Measurements from ENCODE around the gene BRIP1.

DNA sequence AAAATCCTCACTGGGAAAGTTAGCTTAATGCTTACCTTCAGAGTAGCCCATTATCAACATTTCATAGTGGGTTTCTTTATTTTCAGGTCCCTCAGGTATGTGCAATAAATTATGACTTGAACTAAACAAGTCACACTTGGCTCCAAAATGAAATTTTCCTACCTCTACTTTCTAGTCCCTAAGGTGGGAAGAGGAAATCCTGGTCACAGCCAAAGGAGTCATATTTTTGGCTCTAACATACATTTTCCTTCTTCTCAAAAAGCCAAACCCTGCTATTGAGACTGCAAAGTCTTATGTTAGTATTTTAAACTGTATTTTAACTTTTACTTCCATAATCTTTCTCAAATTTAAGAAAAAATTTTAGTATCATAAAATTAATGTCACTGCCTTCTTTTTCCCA lies 128.9 kb downstream of the BRIP1 start:
- TF ChIP-seq JUNB (IDR thresholded peaks at IDR 0.05; ENCODE audit: unreplicated experiment) (no peak), EZH2phosphoT487 (IDR thresholded peaks at IDR 0.05; ENCODE audit: unreplicated experiment) (no peak), POLR2AphosphoS5 (IDR thresholded peaks at IDR 0.05; ENCODE audit: low read depth) (no peak), ZNF114 (CRISPR knock-in tag; IDR thresholded peaks at IDR 0.05) (no peak), EZH2 (IDR thresholded peaks at IDR 0.05; ENCODE audit: low read depth, unreplicated experiment) (no peak), CREB1 (CRISPR knock-in tag; IDR thresholded peaks at IDR 0.05; ENCODE audit: low read depth) (no peak), STAT1 (IDR thresholded peaks at IDR 0.05; ENCODE audit: unreplicated experiment) (no peak)
- TF ChIP-seq, protein P1, sequence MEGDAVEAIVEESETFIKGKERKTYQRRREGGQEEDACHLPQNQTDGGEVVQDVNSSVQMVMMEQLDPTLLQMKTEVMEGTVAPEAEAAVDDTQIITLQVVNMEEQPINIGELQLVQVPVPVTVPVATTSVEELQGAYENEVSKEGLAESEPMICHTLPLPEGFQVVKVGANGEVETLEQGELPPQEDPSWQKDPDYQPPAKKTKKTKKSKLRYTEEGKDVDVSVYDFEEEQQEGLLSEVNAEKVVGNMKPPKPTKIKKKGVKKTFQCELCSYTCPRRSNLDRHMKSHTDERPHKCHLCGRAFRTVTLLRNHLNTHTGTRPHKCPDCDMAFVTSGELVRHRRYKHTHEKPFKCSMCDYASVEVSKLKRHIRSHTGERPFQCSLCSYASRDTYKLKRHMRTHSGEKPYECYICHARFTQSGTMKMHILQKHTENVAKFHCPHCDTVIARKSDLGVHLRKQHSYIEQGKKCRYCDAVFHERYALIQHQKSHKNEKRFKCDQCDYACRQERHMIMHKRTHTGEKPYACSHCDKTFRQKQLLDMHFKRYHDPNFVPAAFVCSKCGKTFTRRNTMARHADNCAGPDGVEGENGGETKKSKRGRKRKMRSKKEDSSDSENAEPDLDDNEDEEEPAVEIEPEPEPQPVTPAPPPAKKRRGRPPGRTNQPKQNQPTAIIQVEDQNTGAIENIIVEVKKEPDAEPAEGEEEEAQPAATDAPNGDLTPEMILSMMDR (conservative IDR thresholded peaks at IDR 0.05; ENCODE audit: low read depth in 2 of 2) = no peak
- TF ChIP-seq, protein P2, sequence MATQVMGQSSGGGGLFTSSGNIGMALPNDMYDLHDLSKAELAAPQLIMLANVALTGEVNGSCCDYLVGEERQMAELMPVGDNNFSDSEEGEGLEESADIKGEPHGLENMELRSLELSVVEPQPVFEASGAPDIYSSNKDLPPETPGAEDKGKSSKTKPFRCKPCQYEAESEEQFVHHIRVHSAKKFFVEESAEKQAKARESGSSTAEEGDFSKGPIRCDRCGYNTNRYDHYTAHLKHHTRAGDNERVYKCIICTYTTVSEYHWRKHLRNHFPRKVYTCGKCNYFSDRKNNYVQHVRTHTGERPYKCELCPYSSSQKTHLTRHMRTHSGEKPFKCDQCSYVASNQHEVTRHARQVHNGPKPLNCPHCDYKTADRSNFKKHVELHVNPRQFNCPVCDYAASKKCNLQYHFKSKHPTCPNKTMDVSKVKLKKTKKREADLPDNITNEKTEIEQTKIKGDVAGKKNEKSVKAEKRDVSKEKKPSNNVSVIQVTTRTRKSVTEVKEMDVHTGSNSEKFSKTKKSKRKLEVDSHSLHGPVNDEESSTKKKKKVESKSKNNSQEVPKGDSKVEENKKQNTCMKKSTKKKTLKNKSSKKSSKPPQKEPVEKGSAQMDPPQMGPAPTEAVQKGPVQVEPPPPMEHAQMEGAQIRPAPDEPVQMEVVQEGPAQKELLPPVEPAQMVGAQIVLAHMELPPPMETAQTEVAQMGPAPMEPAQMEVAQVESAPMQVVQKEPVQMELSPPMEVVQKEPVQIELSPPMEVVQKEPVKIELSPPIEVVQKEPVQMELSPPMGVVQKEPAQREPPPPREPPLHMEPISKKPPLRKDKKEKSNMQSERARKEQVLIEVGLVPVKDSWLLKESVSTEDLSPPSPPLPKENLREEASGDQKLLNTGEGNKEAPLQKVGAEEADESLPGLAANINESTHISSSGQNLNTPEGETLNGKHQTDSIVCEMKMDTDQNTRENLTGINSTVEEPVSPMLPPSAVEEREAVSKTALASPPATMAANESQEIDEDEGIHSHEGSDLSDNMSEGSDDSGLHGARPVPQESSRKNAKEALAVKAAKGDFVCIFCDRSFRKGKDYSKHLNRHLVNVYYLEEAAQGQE (IDR thresholded peaks at IDR 0.05; ENCODE audit: unreplicated experiment) = no peak

All from GM23338 (cell line).